Measurements from ENCODE around the gene LEF1. TPM values are rescaled to one million over a fixed set of nuclear protein-coding genes. Genes with fewer than 3 reads are reported as not detected.
A peak's percentile ranks its signal among the peaks of the same experiment; 100 is the strongest.

LEF1 gene
- total RNA-seq, 6 donors from 2014 or later, result 3.3 to 10.0 (median 5.6) TPM

DNA sequence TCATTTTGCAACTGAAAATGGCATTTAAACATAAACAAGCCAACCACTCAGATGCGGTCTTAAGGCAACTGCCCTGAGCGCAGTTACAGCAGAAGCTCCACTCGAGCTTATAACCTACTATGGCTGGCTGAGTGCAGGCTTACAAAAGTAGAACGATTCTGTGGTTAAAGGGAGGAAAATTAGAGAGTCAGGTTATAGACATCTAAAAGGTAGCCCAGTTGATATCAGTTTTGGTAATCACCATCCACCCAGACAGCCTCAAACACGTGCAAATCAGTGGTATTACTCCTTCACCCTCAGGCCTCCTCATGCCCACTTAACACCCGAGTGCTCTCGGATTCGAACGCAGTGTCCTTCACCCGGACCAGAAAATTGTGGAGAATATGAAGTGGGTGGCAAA is 3.1 kb downstream of the LEF1 start:
- Histone ChIP-seq H3K4me3 (peak overlapping the region in 3 of 4 donors; percentile 61 to 70 (median 61)), H3K4me1 (peaks cover 15 to 36% (median 28%) of the 10 kb centered on the region in 4 donors), H3K27me3 (peaks cover 0 to 35% (median 18%) of the 10 kb centered on the region in 4 donors), H3K9me3 (no peaks in the 10 kb centered on the region), H3K27ac (no peak overlapping the region), H3K36me3 (no peaks in the 10 kb centered on the region)
- DNase-seq (no peak), ATAC-seq (ENCODE audit: low FRiP score in 2 of 2) (no peak)
- WGBS, 2 donors, result 60 to 71% methylated on average over 10 of the region's 10 CpGs
- no peak for TF ChIP-seq EP300 (IDR thresholded peaks at IDR 0.05)
- TF ChIP-seq, protein P1, sequence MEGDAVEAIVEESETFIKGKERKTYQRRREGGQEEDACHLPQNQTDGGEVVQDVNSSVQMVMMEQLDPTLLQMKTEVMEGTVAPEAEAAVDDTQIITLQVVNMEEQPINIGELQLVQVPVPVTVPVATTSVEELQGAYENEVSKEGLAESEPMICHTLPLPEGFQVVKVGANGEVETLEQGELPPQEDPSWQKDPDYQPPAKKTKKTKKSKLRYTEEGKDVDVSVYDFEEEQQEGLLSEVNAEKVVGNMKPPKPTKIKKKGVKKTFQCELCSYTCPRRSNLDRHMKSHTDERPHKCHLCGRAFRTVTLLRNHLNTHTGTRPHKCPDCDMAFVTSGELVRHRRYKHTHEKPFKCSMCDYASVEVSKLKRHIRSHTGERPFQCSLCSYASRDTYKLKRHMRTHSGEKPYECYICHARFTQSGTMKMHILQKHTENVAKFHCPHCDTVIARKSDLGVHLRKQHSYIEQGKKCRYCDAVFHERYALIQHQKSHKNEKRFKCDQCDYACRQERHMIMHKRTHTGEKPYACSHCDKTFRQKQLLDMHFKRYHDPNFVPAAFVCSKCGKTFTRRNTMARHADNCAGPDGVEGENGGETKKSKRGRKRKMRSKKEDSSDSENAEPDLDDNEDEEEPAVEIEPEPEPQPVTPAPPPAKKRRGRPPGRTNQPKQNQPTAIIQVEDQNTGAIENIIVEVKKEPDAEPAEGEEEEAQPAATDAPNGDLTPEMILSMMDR (IDR thresholded peaks at IDR 0.05), result no peak
- no peak for TF ChIP-seq POLR2AphosphoS5 (IDR thresholded peaks at IDR 0.05)
- no peak for TF ChIP-seq POLR2A (IDR thresholded peaks at IDR 0.05)

DNA sequence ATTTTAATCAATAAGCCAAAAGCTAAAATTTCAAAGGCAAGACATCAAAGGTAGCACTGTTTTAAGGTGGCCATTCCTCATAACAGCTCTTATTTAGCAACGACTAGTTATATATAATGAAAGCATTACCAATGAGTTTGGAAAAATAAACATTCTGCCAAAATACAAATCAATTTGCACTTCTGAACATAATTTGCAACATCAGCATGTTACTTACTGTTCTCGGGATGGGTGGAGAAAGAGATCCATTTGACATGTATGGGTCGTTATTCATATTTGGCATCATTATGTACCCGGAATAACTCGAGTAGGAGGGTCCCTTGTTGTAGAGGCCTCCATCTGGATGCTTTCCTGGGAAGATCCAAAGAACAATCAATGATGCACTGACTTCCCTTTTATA is 5.4 kb downstream of the LEF1 start:
- ATAC-seq (ENCODE audit: low FRiP score in 2 of 2) (no peak), DNase-seq (no peak)
- no peak overlapping the region for H3K4me3 ChIP-seq
- peaks cover 0 to 26% (median 12%) of the 10 kb centered on the region in 4 donors for H3K27me3 ChIP-seq
- no peak for TF ChIP-seq POLR2A (IDR thresholded peaks at IDR 0.05)
- no peak for TF ChIP-seq EP300 (IDR thresholded peaks at IDR 0.05)
- TF ChIP-seq, protein P1 (IDR thresholded peaks at IDR 0.05), result no peak
- no peak for TF ChIP-seq POLR2AphosphoS5 (IDR thresholded peaks at IDR 0.05)
- no peaks in the 10 kb centered on the region for H3K36me3 ChIP-seq
- no peaks in the 10 kb centered on the region for H3K9me3 ChIP-seq
- 87 to 90% methylated on average over 5 of the region's 5 CpGs for WGBS, 2 donors
- H3K4me1 ChIP-seq, result peaks cover 7 to 23% (median 18%) of the 10 kb centered on the region in 4 donors
- no peak overlapping the region for H3K27ac ChIP-seq

DNA sequence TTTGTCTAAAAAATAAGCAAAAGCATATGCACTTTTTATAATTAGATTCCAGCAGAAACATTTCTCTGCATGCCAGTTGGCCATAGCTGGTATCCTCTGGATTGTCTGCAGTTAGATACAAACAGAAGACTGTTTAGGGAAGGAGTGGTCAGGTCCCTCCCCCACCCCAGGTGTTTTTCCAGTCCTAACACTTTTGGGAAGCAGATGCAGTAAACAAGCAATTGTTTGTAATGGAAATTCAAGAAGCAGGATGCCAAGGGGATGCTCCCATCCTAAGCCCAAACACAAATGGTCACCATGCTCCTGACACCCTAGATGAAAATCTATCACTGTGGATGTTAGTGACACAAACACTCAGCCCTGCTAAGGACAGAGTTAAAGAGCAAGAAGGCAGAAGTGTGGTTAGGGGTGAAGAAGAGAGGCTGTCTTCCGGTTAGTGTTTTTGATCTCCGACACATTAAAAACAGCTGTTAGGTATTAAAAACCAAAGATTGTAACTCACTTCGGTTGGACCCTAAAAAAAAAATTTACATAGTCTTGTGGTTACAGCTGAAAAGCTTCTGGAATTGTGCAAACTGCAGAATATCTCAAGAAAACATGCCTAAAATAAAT is 7.9 kb downstream of the LEF1 start:
- Histone ChIP-seq H3K27ac (no peak overlapping the region), H3K4me3 (no peak overlapping the region), H3K4me1 (no peaks in the 10 kb centered on the region), H3K9me3 (no peaks in the 10 kb centered on the region), H3K27me3 (peaks cover 0 to 7% (median under 1%) of the 10 kb centered on the region in 4 donors), H3K36me3 (no peaks in the 10 kb centered on the region)
- WGBS, 2 donors, result 62 to 85% methylated on average over 3 of the region's 3 CpGs
- ATAC-seq (ENCODE audit: low FRiP score in 2 of 2) (no peak), DNase-seq (no peak)
- TF ChIP-seq POLR2AphosphoS5 (IDR thresholded peaks at IDR 0.05) (no peak), POLR2A (IDR thresholded peaks at IDR 0.05) (no peak), EP300 (IDR thresholded peaks at IDR 0.05) (no peak)
- TF ChIP-seq, protein P1 (IDR thresholded peaks at IDR 0.05), result no peak

DNA sequence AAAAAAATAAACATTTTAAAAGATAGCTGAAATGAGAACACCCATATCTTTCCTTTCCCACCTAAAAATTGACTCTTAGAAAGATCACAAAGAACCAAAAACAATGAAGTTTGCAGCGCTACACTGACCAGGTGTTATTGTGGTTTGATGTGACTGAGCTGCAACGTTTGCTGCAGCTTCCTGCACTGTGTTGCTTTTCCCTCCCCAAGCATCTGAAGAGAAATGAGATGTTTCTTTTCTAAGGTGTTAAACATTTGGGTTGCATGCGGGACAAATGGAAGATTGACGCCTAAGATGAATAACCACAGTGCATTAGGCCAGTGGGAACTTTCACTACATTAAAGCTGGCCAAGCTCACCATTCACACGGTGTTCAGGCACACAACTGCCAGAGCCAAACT is 8.9 kb downstream of the LEF1 start:
- ATAC-seq (ENCODE audit: low FRiP score in 2 of 2) (no peak), DNase-seq (no peak)
- no peaks in the 10 kb centered on the region for H3K36me3 ChIP-seq
- H3K4me1 ChIP-seq, result no peaks in the 10 kb centered on the region
- TF ChIP-seq POLR2AphosphoS5 (IDR thresholded peaks at IDR 0.05) (no peak), EP300 (IDR thresholded peaks at IDR 0.05) (no peak), POLR2A (IDR thresholded peaks at IDR 0.05) (no peak)
- TF ChIP-seq, protein P1 (IDR thresholded peaks at IDR 0.05), result no peak
- H3K9me3 ChIP-seq, result no peaks in the 10 kb centered on the region
- 75 to 77% methylated on average over 5 of the region's 5 CpGs for WGBS, 2 donors
- H3K27me3 ChIP-seq, result no peaks in the 10 kb centered on the region
- H3K4me3 ChIP-seq, result no peak overlapping the region
- H3K27ac ChIP-seq, result no peak overlapping the region

DNA sequence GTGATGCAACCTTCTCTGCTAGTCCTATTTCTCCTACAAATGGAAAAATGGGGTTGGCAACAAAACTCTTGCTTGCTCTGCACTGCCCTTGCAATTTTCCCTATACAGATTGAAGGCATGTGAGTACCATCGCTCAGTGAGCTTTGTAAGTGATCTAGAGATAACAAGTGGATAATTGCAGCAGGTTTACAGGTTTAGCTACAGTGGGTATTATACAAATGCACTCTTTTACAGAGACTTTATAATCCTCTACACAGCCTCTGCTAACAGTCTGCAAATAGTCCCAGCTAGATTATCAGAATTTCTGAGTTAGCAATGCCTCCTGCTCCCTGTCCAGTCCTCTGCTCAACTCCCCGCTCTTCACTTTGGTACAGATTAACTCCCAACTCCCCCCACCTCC is 11.1 kb downstream of the LEF1 start:
- TF ChIP-seq POLR2AphosphoS5 (IDR thresholded peaks at IDR 0.05) (no peak), POLR2A (IDR thresholded peaks at IDR 0.05) (no peak), EP300 (IDR thresholded peaks at IDR 0.05) (no peak)
- TF ChIP-seq, protein P1 (IDR thresholded peaks at IDR 0.05), result no peak
- WGBS, 2 donors, result 83 to 88% methylated on average over 2 of the region's 2 CpGs
- H3K27ac ChIP-seq, result no peak overlapping the region

More for the DNA sequence above, 11.1 kb downstream of the LEF1 start:
- H3K9me3 ChIP-seq, result no peaks in the 10 kb centered on the region
- no peak overlapping the region for H3K4me3 ChIP-seq
- no peaks in the 10 kb centered on the region for H3K4me1 ChIP-seq
- H3K36me3 ChIP-seq, result no peaks in the 10 kb centered on the region
- H3K27me3 ChIP-seq, result no peaks in the 10 kb centered on the region
- DNase-seq, result no peak
- ATAC-seq (ENCODE audit: low FRiP score in 2 of 2), result no peak
